RPMI8226 (cell line): ENCODE data around the gene TMEM91.
"Not testable (repeated sequence)": the region's sequence is repeated elsewhere in the genome, so short reads cannot be mapped to it uniquely, and the experiment has no call there.

Experiments used
- DNase-seq: peaks from one replicate; pipeline ENCODE4 v3.0.0-alpha.2; 2015

Gene TMEM91

GRCh38 chr19:41353466-41354342 lies 22.6 kb upstream of the TMEM91 start, which contains the start of gene TGFB1:
Gene TGFB1, minus strand, starts transcription at chr19:41353922. Its CDS starts 878 bp downstream, at chr19:41353044.
- peak; percentile 86 for DNase-seq

- DNase-seq: no peak
These were observed 21.9 kb upstream of the TMEM91 start for GRCh38 chr19:41354343-41354953.

GRCh38 chr19:41355035-41355434 lies 21.3 kb upstream of the TMEM91 start:
- no peak for DNase-seq

- no peak for DNase-seq
These were observed 20.5 kb upstream of the TMEM91 start for GRCh38 chr19:41355802-41356201.

- DNase-seq: no peak
These were observed 19.2 kb upstream of the TMEM91 start for GRCh38 chr19:41356984-41357739.

GRCh38 chr19:41357746-41358145 lies 18.6 kb upstream of the TMEM91 start:
- DNase-seq: no peak

- no peak for DNase-seq
These were observed 16.6 kb upstream of the TMEM91 start for GRCh38 chr19:41359741-41360140.

- DNase-seq: no peak
These were observed 14.0 kb upstream of the TMEM91 start for GRCh38 chr19:41362143-41362847.

GRCh38 chr19:41363371-41363752 lies 13.0 kb upstream of the TMEM91 start:
- no peak for DNase-seq

- DNase-seq: peak; percentile 96
These were observed 12.4 kb upstream of the TMEM91 start, which contains the start of gene B9D2 for GRCh38 chr19:41363753-41364523. Gene B9D2, minus strand, starts transcription at chr19:41364149. Its CDS starts 630 bp downstream, at chr19:41363519.

- DNase-seq: peak; percentile 26
These were observed 11.6 kb upstream of the TMEM91 start for GRCh38 chr19:41364524-41365391.

GRCh38 chr19:41366089-41366488 lies 10.2 kb upstream of the TMEM91 start:
- DNase-seq: no peak

- no peak for DNase-seq
These were observed 8.5 kb upstream of the TMEM91 start for GRCh38 chr19:41367848-41368301.

- no peak for DNase-seq
These were observed 6.6 kb upstream of the TMEM91 start for GRCh38 chr19:41369769-41370168.

GRCh38 chr19:41371119-41371518 lies 5.2 kb upstream of the TMEM91 start:
- DNase-seq: not testable (repeated sequence)

GRCh38 chr19:41371541-41371940 lies 4.8 kb upstream of the TMEM91 start:
- DNase-seq: no peak

GRCh38 chr19:41372501-41372900 lies 3.8 kb upstream of the TMEM91 start:
- DNase-seq: no peak

GRCh38 chr19:41373993-41374392 lies 2.3 kb upstream of the TMEM91 start:
- DNase-seq: no peak

GRCh38 chr19:41376998-41377365 lies 649 bp downstream of the TMEM91 start:
- DNase-seq: no peak

- no peak for DNase-seq
These were observed 1.8 kb downstream of the TMEM91 start for GRCh38 chr19:41377977-41378709.
